BLaER1 (cell line): ENCODE measurements around the gene PPP1R1A.
A peak's percentile ranks its signal among the peaks of the same experiment; 100 is the strongest.

Experiments
- H3K27ac ChIP-seq: shearing (Covaris generic); formaldehyde crosslinking; 2 replicates; pipeline ENCODE4 v1.8.1; 2022
- H3K27me3 ChIP-seq: shearing (Covaris generic); formaldehyde crosslinking; 2 replicates; pipeline ENCODE4 v1.8.1; 2022
- H3K36me3 ChIP-seq: shearing (Covaris generic); formaldehyde crosslinking; 2 replicates; pipeline ENCODE4 v1.8.1; 2022
- H3K4me1 ChIP-seq: shearing (Covaris generic); formaldehyde crosslinking; 2 replicates; pipeline ENCODE4 v1.8.1; 2022
- H3K4me2 ChIP-seq: shearing (Covaris generic); formaldehyde crosslinking; 2 replicates; pipeline ENCODE4 v1.8.1; 2022
- H3K4me3 ChIP-seq: shearing (Covaris generic); formaldehyde crosslinking; 2 replicates; pipeline ENCODE4 v1.8.1; 2022
- H3K9ac ChIP-seq: shearing (Covaris generic); formaldehyde crosslinking; 2 replicates; pipeline ENCODE4 v1.8.1; 2022
- H3K9me3 ChIP-seq: shearing (Covaris generic); formaldehyde crosslinking; 2 replicates; pipeline ENCODE4 v1.8.1; 2022
- H4K20me1 ChIP-seq: shearing (Covaris generic); formaldehyde crosslinking; 2 replicates; pipeline ENCODE4 v1.8.1; 2022
- Cebpa-rat ChIP-seq: shearing (Covaris generic); IDR thresholded peaks from 2 replicates; pipeline ENCODE4 v1.8.1; 2022

The PPP1R1A gene

GRCh38 chr12:54622463-54623183 is 34.2 kb upstream of the PPP1R1A start:
- no peak for TF ChIP-seq Cebpa-rat
- no peaks in the 10 kb centered on the region for H3K36me3 ChIP-seq
- H3K9me3 ChIP-seq, result peaks cover 26% of the 10 kb centered on the region
- no peak overlapping the region for H3K4me3 ChIP-seq
- H3K9ac ChIP-seq, result no peak overlapping the region
- H4K20me1 ChIP-seq, result no peaks in the 10 kb centered on the region
- no peak overlapping the region for H3K27ac ChIP-seq
- no peaks in the 10 kb centered on the region for H3K4me1 ChIP-seq
- no peak overlapping the region for H3K4me2 ChIP-seq
- H3K27me3 ChIP-seq, result no peaks in the 10 kb centered on the region

DNA sequence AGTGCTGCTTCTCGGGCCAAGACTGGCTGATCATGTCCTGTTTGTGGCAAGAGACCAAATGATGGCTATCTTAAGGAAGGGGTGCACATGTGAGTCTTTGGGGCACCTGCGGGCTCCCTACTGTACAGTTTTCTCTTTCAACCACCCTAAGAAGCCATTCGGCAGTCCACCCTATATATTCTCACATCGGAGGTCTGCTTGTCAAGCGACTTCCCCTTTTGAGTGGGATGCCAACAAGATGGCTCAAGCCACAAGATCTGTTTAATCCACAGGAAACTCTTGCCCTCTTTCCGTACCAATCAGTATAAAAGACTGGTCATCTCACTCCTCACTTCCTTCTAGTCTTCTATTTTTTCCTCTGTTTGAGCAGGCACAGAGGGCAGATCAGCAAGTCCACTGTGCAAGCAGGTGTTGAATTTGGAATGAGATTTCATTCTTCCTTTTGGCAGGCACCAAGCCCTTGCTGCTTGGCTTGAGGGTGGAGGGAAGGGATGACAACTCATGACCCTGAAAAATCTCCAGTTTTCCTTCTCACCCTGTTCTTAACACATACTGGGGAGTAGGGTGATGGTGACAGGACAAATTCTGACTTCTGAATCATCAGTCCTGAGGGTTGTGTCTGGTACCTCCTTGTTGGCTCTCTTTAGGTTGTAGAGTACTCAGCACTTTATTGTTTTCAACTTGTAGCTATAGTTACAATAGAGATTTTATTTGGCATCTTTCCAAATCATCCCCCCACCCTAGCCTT is 28.6 kb upstream of the PPP1R1A start:
- Histone ChIP-seq H3K27me3 (no peaks in the 10 kb centered on the region), H3K36me3 (no peaks in the 10 kb centered on the region), H3K27ac (no peak overlapping the region), H3K4me1 (no peaks in the 10 kb centered on the region; the same call in 1 of the 2 replicates), H4K20me1 (no peaks in the 10 kb centered on the region), H3K9ac (no peak overlapping the region), H3K4me3 (no peak overlapping the region), H3K9me3 (no peaks in the 10 kb centered on the region), H3K4me2 (peak overlapping the region; percentile 14; the same call in 1 of the 2 replicates)
- TF ChIP-seq Cebpa-rat, result no peak

DNA sequence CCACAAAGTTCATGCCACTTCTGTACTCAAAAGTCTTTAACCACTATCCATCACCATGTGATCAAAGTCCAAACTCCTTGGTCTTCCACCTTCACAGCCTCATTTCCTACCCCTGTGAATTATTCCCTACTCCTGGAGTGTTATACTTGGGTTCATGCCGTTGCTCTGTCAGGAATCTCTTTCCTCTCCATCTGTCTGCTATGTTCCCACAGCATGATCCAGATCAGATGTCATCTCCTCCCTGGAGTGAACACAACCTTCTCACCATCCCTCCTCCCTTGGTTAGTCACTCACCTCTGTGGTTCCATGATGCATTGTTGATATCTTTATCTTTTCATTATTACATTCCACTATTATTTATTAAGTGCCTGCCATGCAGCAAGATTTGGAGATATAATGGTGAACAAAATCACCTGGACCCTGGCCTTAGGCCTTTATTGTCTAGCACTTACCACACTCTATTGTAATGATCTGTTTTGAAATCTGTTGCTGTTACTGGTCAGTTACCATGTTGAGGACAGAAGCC is 23.8 kb upstream of the PPP1R1A start:
- no peaks in the 10 kb centered on the region; the same call in 1 of the 2 replicates for H3K4me1 ChIP-seq
- no peaks in the 10 kb centered on the region for H4K20me1 ChIP-seq
- no peaks in the 10 kb centered on the region for H3K36me3 ChIP-seq
- H3K27ac ChIP-seq, result no peak overlapping the region
- TF ChIP-seq Cebpa-rat, result no peak
- H3K4me2 ChIP-seq, result no peak overlapping the region
- H3K9me3 ChIP-seq, result no peaks in the 10 kb centered on the region
- H3K4me3 ChIP-seq, result no peak overlapping the region
- H3K27me3 ChIP-seq, result no peaks in the 10 kb centered on the region
- H3K9ac ChIP-seq, result no peak overlapping the region

- no peaks in the 10 kb centered on the region for H3K9me3 ChIP-seq
- H3K27ac ChIP-seq, result no peak overlapping the region
- H3K27me3 ChIP-seq, result no peaks in the 10 kb centered on the region
- no peak overlapping the region for H3K4me3 ChIP-seq
- H3K4me2 ChIP-seq, result no peak overlapping the region
- no peak for TF ChIP-seq Cebpa-rat
- no peaks in the 10 kb centered on the region for H3K36me3 ChIP-seq
- H3K4me1 ChIP-seq, result no peaks in the 10 kb centered on the region; the same call in 1 of the 2 replicates
- H3K9ac ChIP-seq, result no peak overlapping the region
- H4K20me1 ChIP-seq, result no peaks in the 10 kb centered on the region
Observed at GRCh38 chr12:54611715-54612149, 23.3 kb upstream of the PPP1R1A start.

DNA sequence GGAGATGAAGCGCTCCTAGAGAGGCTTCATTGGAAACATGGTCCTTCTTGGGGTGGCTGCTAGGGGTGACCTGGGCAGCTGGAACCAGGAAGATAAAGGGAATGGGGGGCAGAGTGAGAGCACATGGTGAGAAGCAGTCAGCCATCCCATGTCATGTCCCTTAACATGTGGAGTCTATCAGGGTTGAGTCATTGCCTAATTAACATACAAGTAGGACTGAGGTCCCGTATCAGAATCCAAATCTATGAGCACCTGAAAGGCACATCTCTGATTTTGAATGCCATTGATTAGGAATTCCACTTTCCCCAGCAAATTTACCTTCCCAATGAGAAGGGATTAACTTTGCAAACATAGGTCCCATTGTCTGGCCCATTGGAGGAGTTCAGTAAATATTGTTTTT is 20.3 kb upstream of the PPP1R1A start:
- Histone ChIP-seq H3K27ac (no peak overlapping the region), H3K4me3 (no peak overlapping the region), H3K36me3 (no peaks in the 10 kb centered on the region), H3K4me1 (no peaks in the 10 kb centered on the region), H3K27me3 (no peaks in the 10 kb centered on the region), H3K4me2 (no peak overlapping the region), H4K20me1 (no peaks in the 10 kb centered on the region), H3K9ac (no peak overlapping the region), H3K9me3 (no peaks in the 10 kb centered on the region)
- TF ChIP-seq Cebpa-rat, result no peak

- TF ChIP-seq Cebpa-rat, result no peak
- Histone ChIP-seq H3K9ac (no peak overlapping the region), H3K4me3 (no peak overlapping the region), H3K4me2 (no peak overlapping the region), H3K27ac (no peak overlapping the region), H3K4me1 (no peaks in the 10 kb centered on the region), H3K36me3 (no peaks in the 10 kb centered on the region), H3K9me3 (no peaks in the 10 kb centered on the region), H4K20me1 (no peaks in the 10 kb centered on the region), H3K27me3 (no peaks in the 10 kb centered on the region)
Observed at GRCh38 chr12:54608156-54608555, 19.7 kb upstream of the PPP1R1A start.

- no peak for TF ChIP-seq Cebpa-rat
- Histone ChIP-seq H4K20me1 (no peaks in the 10 kb centered on the region), H3K4me3 (no peak overlapping the region), H3K4me2 (no peak overlapping the region), H3K4me1 (no peaks in the 10 kb centered on the region), H3K27ac (no peak overlapping the region), H3K36me3 (no peaks in the 10 kb centered on the region), H3K9ac (no peak overlapping the region), H3K27me3 (no peaks in the 10 kb centered on the region), H3K9me3 (no peaks in the 10 kb centered on the region)
Observed at GRCh38 chr12:54606556-54606955, 18.1 kb upstream of the PPP1R1A start.

DNA sequence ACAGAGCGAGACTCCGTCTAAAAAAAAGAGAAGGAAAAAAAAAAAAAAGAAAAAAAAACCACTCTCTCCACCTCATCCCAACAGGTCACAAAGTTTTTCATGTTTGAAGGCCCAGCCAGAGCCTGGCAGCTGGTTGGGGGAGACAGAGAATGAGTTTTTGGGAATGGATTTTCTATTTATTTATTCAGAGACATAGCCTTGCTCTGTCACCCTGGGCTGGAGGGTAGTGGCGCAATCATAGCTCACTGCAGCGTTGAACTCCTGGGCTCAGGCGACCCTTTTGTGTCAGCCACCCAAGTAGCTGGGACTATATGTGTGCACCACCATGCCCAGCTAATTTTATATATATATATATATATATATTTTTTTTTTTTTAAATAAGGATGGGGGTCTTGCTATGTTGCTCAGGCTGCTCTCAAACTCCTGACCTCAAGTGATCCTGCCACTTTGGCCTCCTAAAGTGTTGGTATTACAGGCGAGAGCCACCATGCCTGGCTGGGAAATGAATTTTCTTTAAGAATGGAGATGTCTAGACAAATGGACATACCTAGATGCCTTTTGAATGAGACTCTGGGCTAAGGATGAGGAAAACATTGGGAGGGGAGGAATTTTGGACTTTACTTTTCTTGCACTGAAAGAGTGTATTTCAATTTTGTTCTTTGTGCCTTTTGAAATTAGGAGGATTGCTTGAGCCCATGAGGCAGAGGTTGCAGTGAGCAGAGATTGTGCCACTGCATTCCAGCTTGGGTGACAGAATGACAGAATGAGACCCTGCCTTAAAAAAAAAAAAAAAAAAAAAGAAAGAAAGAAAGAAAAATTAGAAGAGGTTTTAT is 16.9 kb upstream of the PPP1R1A start:
- TF ChIP-seq Cebpa-rat, result no peak
- Histone ChIP-seq H3K36me3 (no peaks in the 10 kb centered on the region), H4K20me1 (no peaks in the 10 kb centered on the region), H3K27ac (no peak overlapping the region), H3K9me3 (no peaks in the 10 kb centered on the region), H3K27me3 (no peaks in the 10 kb centered on the region), H3K4me1 (no peaks in the 10 kb centered on the region), H3K9ac (no peak overlapping the region), H3K4me2 (no peak overlapping the region), H3K4me3 (no peak overlapping the region)

- no peak for TF ChIP-seq Cebpa-rat
- Histone ChIP-seq H4K20me1 (no peaks in the 10 kb centered on the region), H3K9ac (no peak overlapping the region)
Observed at GRCh38 chr12:54604436-54604835, 16.0 kb upstream of the PPP1R1A start.

More at GRCh38 chr12:54604436-54604835, 16.0 kb upstream of the PPP1R1A start:
- Histone ChIP-seq H3K4me2 (no peak overlapping the region), H3K36me3 (no peaks in the 10 kb centered on the region), H3K9me3 (no peaks in the 10 kb centered on the region), H3K27me3 (no peaks in the 10 kb centered on the region), H3K4me3 (no peak overlapping the region), H3K27ac (no peak overlapping the region), H3K4me1 (no peaks in the 10 kb centered on the region)
